DOHH2 (cell line): Measurements from ENCODE around the gene ALX4.

Source experiments
- EZH2phosphoT487 ChIP-seq: fragments of 200-600 bp; sonication (generic); IDR thresholded peaks from 2 replicates; pipeline ENCODE4 v1.6.1; 2017; ENCODE audit warnings: borderline replicate concordance, mild to moderate bottlenecking, antibody characterized with exemption, low read length, moderate library complexity, mixed read lengths
- TF ChIP-seq, protein P1 (sequence below): fragments of 200-600 bp; sonication (generic); IDR thresholded peaks from one replicate; pipeline ENCODE4 v1.5.1; 2014; ENCODE audit warnings: antibody characterized with exemption, mild to moderate bottlenecking, low read depth, low read length; ENCODE audit not compliant: poor library complexity, severe bottlenecking

DNA sequence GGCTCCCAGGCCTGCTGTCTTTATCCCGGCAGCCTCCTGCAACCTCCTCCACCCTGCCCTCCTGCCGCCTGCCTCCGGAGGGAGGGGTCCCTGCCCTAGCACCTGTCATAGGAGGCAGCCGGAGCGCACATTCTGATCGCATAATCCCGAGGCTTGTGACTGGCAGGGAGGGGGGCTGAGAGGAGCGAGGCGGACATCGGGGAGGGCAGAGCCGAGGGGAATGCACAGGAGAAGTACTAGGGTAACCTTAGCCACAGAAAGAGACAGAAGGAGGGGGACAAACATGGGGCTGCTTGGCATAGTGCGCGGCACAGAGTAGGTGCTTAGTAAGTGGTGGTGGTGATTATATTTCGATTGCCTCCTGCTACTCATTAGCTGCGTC is 9.2 kb upstream of the ALX4 start:
- TF ChIP-seq, protein P1, sequence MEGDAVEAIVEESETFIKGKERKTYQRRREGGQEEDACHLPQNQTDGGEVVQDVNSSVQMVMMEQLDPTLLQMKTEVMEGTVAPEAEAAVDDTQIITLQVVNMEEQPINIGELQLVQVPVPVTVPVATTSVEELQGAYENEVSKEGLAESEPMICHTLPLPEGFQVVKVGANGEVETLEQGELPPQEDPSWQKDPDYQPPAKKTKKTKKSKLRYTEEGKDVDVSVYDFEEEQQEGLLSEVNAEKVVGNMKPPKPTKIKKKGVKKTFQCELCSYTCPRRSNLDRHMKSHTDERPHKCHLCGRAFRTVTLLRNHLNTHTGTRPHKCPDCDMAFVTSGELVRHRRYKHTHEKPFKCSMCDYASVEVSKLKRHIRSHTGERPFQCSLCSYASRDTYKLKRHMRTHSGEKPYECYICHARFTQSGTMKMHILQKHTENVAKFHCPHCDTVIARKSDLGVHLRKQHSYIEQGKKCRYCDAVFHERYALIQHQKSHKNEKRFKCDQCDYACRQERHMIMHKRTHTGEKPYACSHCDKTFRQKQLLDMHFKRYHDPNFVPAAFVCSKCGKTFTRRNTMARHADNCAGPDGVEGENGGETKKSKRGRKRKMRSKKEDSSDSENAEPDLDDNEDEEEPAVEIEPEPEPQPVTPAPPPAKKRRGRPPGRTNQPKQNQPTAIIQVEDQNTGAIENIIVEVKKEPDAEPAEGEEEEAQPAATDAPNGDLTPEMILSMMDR: no peak
- no peak for TF ChIP-seq EZH2phosphoT487
